HepG2 (cell line): ENCODE results near the gene TULP4. TPM values are rescaled to one million over a fixed set of nuclear protein-coding genes. Genes with fewer than 3 reads are reported as not detected.

Source experiments
- ZKSCAN8 ChIP-seq: IDR thresholded peaks from 2 replicates; pipeline ENCODE4 v1.6.1; 2016; ENCODE audit warnings: borderline replicate concordance, missing genetic modification reagents, missing compliant biosample characterization
- ZNF331 ChIP-seq: sonication (generic); formaldehyde crosslinking; IDR thresholded peaks from 2 replicates; pipeline ENCODE4 v1.4.0; 2020; ENCODE audit warnings: missing genetic modification reagents
- ZNF34 ChIP-seq: sonication (generic); formaldehyde crosslinking; IDR thresholded peaks from 2 replicates; pipeline ENCODE4 v1.4.0; 2020; ENCODE audit warnings: mild to moderate bottlenecking, missing genetic modification reagents, borderline replicate concordance
- polyA plus RNA-seq, 8 experiments: library from polyadenylated mRNA; depleted of rRNA in 3 of 8; stranded (reverse) in 7 of 8; unstranded in 1 of 8; fragments of >200 nt; fragmentation: Illumina TruSeq in 4 of 8; extraction: Trizol in 4 of 8; gene quantifications; 2 replicates each; pipeline versions ENCODE4 v1.2.1 to v1.2.3, GENCODE V29; 2011 to 2016; ENCODE audit warnings: low read depth in 4 of 8, missing spikeins in 1 of 8, mixed read lengths in 1 of 8; ENCODE audit not compliant: insufficient read depth in 1 of 8
- total RNA-seq, 5 experiments: library from RNA; depleted of rRNA; stranded (reverse); fragments of >200 nt; fragmentation: Illumina TruSeq; extraction: Trizol; gene quantifications; 2 replicates each; pipeline ENCODE4 v1.2.3, GENCODE V29; 2016; ENCODE audit warnings: low read depth in 1 of 5
- TF ChIP-seq, protein P1 (sequence below), 2 experiments: sonication (generic) in 1 of 2; formaldehyde crosslinking in 1 of 2; IDR thresholded peaks; 2 replicates each; pipeline versions ENCODE4 v1.4.0 to v1.6.1; 2018 to 2020; ENCODE audit warnings: missing genetic modification reagents in 2 of 2, borderline replicate concordance in 1 of 2, low read depth in 1 of 2, mild to moderate bottlenecking in 1 of 2, missing biosample characterization in 1 of 2
- TF ChIP-seq, protein P2 (sequence below): sonication (generic); formaldehyde crosslinking; IDR thresholded peaks from 2 replicates; pipeline ENCODE4 v1.4.0; 2020; ENCODE audit warnings: missing genetic modification reagents, borderline replicate concordance
- TF ChIP-seq, protein P3 (sequence below): IDR thresholded peaks from 2 replicates; pipeline ENCODE4 v1.6.1; 2012; ENCODE audit warnings: low read length, improper control_type of control experiment
- TF ChIP-seq, protein P4 (sequence below): sonication (generic); formaldehyde crosslinking; conservative IDR thresholded peaks from 2 replicates; pipeline ENCODE4 v1.8.0; 2022; ENCODE audit warnings: missing genetic modification reagents

Gene TULP4
- total and polyA plus RNA-seq, 2 of the 13 experiments (the other 11 are each of a cell fraction or from before 2014, with no cell fraction given): 21.1 to 122 TPM

DNA sequence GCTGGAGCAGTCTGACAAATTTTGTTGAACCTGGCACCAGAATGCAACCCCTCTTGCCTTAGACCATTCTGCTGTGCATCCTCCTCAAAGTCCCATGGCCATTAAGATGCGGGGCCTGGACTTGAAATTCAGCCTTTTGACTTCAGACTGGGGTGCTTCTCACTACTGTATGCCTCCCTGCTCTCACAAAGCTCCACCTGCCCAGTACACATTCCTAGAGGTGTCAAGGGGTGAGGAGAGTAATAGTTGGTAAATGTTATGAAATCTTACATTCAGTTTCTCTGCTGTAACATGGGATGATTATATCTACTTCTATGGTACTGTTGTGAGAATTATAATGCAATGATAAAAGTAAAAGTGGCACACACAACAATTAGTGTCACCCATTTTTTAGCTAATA, 70.8 kb downstream of the TULP4 start (continued):
- TF ChIP-seq, protein P1, sequence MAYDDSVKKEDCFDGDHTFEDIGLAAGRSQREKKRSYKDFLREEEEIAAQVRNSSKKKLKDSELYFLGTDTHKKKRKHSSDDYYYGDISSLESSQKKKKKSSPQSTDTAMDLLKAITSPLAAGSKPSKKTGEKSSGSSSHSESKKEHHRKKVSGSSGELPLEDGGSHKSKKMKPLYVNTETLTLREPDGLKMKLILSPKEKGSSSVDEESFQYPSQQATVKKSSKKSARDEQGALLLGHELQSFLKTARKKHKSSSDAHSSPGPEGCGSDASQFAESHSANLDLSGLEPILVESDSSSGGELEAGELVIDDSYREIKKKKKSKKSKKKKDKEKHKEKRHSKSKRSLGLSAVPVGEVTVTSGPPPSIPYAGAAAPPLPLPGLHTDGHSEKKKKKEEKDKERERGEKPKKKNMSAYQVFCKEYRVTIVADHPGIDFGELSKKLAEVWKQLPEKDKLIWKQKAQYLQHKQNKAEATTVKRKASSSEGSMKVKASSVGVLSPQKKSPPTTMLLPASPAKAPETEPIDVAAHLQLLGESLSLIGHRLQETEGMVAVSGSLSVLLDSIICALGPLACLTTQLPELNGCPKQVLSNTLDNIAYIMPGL (CRISPR knock-in tag; IDR thresholded peaks at IDR 0.05; ENCODE audit: borderline replicate concordance in 1 of 2, low read depth in 1 of 2): no peak
- TF ChIP-seq ZNF34 (CRISPR knock-in tag): no peak
- TF ChIP-seq, protein P2, sequence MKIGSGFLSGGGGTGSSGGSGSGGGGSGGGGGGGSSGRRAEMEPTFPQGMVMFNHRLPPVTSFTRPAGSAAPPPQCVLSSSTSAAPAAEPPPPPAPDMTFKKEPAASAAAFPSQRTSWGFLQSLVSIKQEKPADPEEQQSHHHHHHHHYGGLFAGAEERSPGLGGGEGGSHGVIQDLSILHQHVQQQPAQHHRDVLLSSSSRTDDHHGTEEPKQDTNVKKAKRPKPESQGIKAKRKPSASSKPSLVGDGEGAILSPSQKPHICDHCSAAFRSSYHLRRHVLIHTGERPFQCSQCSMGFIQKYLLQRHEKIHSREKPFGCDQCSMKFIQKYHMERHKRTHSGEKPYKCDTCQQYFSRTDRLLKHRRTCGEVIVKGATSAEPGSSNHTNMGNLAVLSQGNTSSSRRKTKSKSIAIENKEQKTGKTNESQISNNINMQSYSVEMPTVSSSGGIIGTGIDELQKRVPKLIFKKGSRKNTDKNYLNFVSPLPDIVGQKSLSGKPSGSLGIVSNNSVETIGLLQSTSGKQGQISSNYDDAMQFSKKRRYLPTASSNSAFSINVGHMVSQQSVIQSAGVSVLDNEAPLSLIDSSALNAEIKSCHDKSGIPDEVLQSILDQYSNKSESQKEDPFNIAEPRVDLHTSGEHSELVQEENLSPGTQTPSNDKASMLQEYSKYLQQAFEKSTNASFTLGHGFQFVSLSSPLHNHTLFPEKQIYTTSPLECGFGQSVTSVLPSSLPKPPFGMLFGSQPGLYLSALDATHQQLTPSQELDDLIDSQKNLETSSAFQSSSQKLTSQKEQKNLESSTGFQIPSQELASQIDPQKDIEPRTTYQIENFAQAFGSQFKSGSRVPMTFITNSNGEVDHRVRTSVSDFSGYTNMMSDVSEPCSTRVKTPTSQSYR (CRISPR knock-in tag): no peak
- TF ChIP-seq, protein P3, sequence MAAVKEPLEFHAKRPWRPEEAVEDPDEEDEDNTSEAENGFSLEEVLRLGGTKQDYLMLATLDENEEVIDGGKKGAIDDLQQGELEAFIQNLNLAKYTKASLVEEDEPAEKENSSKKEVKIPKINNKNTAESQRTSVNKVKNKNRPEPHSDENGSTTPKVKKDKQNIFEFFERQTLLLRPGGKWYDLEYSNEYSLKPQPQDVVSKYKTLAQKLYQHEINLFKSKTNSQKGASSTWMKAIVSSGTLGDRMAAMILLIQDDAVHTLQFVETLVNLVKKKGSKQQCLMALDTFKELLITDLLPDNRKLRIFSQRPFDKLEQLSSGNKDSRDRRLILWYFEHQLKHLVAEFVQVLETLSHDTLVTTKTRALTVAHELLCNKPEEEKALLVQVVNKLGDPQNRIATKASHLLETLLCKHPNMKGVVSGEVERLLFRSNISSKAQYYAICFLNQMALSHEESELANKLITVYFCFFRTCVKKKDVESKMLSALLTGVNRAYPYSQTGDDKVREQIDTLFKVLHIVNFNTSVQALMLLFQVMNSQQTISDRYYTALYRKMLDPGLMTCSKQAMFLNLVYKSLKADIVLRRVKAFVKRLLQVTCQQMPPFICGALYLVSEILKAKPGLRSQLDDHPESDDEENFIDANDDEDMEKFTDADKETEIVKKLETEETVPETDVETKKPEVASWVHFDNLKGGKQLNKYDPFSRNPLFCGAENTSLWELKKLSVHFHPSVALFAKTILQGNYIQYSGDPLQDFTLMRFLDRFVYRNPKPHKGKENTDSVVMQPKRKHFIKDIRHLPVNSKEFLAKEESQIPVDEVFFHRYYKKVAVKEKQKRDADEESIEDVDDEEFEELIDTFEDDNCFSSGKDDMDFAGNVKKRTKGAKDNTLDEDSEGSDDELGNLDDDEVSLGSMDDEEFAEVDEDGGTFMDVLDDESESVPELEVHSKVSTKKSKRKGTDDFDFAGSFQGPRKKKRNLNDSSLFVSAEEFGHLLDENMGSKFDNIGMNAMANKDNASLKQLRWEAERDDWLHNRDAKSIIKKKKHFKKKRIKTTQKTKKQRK: no peak
- no peak for TF ChIP-seq ZNF331
- TF ChIP-seq, protein P4, sequence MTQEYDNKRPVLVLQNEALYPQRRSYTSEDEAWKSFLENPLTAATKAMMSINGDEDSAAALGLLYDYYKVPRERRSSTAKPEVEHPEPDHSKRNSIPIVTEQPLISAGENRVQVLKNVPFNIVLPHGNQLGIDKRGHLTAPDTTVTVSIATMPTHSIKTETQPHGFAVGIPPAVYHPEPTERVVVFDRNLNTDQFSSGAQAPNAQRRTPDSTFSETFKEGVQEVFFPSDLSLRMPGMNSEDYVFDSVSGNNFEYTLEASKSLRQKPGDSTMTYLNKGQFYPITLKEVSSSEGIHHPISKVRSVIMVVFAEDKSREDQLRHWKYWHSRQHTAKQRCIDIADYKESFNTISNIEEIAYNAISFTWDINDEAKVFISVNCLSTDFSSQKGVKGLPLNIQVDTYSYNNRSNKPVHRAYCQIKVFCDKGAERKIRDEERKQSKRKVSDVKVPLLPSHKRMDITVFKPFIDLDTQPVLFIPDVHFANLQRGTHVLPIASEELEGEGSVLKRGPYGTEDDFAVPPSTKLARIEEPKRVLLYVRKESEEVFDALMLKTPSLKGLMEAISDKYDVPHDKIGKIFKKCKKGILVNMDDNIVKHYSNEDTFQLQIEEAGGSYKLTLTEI: no peak
- TF ChIP-seq ZKSCAN8: no peak
- TF ChIP-seq, all 625 proteins: peak for 0
